T-helper 2 cell treated with Interferon-gamma antibody and Interleukin-4, amounts not matched to agents 100 ng/mL and 5 ng/mL, for 36 hours (primary cell): ENCODE data around the gene FAM193A. TPM values are rescaled to one million over a fixed set of nuclear protein-coding genes. Genes with fewer than 3 reads are reported as not detected.

Experiments
- intact Hi-C: fragments of 100-400 bp; cut with micrococcal nuclease; formaldehyde crosslinking; loops from one replicate; pipeline ENCODE4 v1.15.1; 2023
- total RNA-seq: library from RNA; stranded (reverse); gene quantifications from 2 replicates; pipeline ENCODE4 v1.2.3, GENCODE V29; 2022

Gene FAM193A, protein sequence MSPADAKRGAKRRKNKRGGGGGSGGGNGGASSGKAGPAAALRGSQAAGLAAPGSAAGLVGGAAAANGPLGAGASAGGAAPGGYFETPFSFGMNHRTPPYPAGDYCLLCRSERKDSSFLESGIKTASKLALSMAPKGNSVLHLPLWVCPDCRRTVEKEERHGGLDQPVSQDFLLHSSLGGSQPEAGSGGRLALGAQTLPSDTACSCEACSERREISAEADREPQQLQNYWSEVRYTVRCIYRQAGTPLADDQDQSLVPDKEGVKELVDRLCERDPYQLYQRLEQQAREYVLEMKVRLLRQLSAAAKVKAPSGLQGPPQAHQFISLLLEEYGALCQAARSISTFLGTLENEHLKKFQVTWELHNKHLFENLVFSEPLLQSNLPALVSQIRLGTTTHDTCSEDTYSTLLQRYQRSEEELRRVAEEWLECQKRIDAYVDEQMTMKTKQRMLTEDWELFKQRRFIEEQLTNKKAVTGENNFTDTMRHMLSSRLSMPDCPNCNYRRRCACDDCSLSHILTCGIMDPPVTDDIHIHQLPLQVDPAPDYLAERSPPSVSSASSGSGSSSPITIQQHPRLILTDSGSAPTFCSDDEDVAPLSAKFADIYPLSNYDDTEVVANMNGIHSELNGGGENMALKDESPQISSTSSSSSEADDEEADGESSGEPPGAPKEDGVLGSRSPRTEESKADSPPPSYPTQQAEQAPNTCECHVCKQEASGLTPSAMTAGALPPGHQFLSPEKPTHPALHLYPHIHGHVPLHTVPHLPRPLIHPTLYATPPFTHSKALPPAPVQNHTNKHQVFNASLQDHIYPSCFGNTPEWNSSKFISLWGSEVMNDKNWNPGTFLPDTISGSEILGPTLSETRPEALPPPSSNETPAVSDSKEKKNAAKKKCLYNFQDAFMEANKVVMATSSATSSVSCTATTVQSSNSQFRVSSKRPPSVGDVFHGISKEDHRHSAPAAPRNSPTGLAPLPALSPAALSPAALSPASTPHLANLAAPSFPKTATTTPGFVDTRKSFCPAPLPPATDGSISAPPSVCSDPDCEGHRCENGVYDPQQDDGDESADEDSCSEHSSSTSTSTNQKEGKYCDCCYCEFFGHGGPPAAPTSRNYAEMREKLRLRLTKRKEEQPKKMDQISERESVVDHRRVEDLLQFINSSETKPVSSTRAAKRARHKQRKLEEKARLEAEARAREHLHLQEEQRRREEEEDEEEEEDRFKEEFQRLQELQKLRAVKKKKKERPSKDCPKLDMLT (N-terminal part only)
- 33.1 TPM in 2 replicates for total RNA-seq

DNA sequence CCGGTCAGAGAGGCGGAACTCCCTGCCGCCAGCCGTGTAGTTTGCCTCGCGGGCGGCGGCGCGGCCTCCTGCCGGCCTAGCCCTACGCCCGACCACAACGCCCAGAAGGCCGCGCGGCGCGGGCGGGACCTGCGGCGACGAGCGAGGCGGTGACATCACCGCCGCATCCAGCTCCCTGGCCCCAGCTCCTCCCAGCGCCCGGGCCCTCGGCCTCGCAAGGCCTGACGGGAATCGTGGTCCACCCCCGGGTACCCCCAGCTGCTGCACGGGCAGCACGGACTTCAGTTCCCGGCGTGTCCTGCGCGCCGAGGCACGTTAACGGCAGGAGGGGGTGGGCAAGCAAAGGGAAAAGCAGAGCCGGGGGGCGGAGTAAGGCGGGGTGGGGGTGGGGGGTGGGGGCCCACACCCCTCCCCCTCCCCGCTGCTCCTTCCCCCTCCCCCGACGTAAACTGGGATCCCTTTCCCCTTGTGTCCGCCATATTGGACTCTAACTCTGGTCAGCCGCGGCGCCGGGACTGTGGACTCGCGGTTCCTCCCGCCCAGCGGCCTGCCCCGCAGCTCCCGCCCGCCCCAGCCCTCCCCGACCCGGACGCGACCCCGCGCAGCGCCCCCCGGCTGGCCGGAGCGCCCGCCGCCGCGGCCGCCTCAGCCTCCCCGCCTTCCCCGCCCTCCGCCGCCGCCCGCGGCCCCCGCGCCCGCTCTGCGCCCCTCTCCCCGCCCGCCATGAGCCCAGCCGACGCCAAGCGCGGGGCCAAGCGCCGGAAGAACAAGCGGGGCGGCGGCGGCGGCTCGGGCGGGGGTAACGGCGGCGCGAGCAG lies at the start of gene FAM193A:
Gene FAM193A (plus strand): TSS at position 455 of the 818 bp plus-strand sequence. CDS start 269 bp downstream, at position 724.
- intact Hi-C loops = loop anchor here (1.0 to 5.0 kb wide), 8 partner anchors 67 to 536 kb away; partner anchors contain the start of genes CFAP99, GRK4, HAUS3 and HTT

DNA sequence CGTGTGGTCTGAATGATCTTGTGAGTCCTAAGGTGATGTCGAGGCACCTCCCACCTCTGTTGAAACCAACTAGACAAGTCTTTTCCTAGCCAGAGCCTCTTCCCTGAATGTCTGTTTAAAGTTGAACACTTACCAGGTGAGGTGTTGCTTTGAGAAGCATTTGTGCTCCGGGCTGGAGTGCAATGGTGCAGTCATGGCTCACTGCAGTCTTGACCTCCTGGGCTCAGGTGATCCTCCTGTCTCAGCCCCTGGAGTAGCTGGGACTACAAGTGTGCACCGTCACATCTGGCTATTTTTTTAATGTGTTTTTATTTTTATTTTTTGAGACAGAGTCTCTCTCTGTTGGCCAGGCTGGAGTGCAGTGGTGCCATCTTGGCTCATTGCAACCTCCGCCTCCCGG lies 49.5 kb upstream of the FAM193A start:
- intact Hi-C loops = no loop called here

DNA sequence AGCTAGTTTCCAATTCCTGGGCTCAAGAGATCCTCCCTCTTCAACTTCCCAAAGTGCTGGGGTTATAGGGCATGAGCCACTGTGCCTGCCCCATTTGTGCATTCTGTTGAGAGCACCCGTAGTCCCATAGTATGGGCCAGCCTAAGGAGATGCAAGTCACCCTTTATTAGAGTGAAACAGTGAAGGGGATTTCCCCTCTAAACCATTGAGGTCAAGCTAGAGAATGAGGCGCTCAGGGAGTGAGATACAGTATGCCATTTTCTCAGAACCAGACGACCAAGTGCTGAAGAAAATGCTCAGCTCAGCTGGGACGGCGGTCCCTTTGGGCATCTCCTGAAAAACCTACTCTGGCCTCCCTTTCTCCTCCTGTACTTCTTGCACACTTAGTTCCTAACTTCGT lies 48.8 kb upstream of the FAM193A start:
- intact Hi-C loops = no loop called here

DNA sequence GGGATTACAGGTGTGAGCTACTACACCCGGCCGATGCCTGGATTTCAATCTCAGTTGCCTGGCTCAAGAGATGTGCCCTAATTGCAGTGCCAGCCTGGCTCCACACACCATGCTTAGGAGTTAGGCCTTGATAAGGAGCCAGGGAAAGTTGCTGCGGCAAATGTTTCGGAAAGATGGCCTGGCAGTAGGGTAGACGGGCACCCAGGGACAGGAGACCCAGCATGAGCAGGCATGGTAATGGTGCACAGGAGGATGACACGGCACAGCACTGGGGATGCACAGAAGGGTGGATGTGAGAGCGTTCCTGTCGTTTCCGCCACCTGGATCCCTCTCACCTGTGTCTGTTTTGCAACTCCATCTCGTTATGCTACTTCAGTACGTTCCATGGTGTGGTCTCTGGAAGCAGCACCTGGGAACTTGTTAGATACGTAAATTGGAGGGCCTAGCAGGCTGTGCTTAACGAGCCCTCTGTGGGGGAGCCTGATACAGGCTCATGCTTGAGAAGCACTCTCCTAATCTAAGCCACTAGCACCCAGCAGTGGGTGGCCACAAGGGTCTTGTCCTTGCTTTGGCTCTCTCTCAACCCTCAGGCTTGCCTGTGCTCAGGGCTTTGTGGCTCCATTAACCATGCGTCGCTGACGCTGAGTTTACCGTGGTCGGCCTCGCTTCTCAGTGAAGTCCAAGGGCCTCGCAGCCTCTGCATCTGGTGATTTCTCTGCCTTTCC lies 47.2 kb upstream of the FAM193A start:
- intact Hi-C loops = no loop called here

DNA sequence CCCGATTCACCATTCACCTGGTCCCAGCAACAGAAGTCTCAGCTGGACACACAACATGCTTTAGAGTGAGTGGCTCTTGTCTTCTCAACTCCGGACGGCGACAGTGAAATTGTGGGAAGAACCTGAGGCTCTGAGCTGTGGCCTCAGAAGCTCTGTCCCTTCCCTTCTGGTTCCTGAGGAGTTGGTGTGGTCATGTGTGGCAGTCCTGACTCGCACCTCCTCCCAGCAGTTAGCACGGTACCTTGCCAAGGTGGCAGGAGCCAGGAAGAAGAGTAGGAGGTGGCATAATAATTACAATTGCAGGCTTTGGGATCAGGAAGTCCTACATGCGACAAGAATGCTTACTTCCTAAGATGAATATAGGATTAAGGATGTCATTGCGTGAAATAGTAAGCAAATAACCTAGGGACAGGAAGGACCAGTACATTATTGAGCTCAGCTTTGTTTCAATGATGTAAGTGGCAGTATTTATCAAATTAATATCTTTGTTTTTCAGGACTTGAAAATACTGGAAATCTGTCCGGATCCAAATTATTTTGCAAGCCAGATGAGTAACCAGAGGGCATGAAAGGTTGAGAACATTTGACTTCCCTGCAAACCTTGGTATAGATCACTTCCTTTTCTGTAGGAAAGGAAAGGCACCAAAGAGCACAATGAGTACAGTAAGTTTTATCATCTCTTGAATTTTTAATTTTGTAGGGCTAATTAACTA lies 46.5 kb upstream of the FAM193A start:
- intact Hi-C loops = no loop called here

DNA sequence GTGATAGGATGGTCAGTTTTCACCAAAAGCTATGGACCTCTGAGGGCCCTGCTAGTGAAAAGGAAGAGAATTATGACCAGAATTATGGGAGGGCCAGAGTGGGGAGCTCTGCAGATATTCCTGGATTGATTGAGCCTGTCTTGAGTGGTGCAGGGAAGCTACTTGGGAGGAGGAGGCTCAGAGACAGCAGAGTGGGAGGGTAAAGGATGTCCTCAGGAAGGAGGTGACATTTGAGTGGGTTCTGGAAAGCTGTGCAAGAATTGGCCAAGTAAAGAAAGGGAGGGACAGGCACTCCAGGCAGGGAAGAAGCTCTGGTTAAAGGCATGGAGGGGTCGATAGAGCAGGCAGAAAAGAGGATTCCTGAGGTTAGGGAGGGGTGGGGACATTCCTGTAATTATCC lies 43.5 kb upstream of the FAM193A start:
- intact Hi-C loops = no loop called here

DNA sequence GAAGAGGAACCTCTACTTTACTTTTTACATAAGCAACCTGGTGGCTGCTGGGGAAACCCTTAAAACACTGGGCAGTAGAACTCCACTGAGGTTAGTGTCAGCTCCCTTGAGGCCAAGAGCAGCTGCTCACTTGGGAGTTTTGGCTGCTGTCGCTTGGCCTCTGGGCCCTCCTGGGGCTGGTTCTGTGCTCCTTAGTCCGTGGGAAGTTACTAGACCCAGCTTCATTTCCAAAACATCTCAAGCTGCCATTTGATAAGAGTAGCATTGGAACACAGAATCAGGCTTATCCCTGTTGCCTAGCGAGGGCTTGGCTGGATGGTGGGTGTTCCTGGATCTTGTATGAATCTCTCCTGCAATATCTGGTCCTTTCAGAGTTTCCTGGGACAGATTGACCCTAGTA lies 41.5 kb upstream of the FAM193A start:
- intact Hi-C loops = no loop called here

DNA sequence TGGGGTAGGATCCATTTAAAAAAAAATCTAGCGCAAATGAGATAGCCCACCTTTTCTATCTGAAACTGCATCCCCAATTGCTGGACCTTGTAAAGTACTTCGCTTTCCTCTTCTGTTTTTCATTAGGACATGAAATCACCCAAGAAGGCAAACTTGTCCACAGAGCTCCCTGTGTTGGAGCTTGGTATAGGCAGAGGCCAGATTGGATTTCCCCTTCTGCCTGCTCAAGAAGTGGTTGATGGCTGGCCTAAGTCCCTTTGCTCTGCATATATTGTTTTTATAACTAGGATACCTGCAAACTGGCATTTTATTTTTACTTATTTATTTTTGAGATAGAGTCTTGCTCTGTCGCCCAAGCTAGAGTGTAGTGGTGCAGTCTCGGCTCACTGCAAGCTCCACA lies 39.1 kb upstream of the FAM193A start:
- intact Hi-C loops = no loop called here

DNA sequence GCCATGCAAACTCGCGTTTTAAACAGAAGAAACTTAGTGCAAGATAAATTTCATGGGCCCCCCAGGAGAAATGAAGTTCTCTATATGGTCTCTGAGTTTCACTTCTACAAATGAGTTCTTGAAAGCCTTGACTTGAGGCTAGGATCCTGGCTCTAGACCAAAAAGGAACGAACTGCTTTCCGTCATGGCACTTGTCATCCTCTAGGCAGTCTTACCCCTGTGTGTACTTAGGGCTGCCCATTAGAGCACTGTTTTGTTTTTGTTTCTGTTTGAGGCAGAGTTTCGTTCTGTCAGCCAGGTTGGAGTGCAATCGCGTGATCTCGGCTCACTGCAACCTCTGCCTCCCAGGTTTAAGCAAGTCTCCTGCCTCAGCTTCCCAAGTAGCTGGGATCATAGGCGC lies 38.5 kb upstream of the FAM193A start:
- intact Hi-C loops = no loop called here

DNA sequence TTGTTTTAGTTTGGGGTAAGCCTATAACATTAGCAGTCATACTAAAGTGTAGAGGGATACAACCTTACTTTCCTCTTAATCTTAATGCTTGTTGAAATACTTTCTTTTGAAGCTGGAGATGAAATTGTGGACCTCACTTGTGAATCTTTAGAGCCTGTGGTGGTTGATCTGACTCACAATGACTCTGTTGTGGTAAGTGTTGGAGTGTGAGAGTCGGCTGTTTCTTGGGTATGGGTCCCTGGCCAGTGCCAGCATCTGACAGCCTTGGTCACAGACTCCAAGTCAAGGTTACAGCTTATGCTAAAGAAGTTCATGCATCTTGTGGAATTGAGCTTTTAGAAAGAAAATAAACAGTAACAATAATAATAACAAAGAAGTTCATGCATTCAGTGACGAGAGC lies 35.9 kb upstream of the FAM193A start:
- intact Hi-C loops = no loop called here

DNA sequence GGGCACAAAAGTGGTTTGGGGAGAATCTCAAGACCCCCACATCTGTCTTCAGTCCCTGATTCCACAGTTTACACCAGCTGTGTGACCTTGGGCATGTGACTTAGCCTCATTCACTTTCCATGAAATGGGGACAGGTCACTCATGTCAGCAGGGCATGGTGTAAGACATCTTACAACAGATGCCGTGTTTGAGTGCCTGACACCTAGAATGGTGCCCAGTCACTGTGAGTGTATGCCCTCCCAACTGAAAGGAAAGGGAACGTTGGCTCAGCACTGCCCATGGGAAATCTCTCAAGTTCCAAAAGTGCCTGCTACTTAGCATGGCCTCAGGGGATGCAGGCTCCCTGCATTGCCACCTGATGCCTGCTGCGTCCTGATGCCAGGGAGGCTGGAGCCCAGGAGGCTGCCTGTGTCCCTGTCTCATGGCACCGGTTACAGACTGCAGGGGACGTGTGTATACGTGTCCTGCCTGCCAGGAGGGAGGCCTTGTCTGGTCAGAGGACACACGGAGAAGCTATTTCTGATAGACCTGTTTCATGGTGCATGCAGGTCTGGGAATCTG lies 35.3 kb upstream of the FAM193A start:
- intact Hi-C loops = no loop called here

DNA sequence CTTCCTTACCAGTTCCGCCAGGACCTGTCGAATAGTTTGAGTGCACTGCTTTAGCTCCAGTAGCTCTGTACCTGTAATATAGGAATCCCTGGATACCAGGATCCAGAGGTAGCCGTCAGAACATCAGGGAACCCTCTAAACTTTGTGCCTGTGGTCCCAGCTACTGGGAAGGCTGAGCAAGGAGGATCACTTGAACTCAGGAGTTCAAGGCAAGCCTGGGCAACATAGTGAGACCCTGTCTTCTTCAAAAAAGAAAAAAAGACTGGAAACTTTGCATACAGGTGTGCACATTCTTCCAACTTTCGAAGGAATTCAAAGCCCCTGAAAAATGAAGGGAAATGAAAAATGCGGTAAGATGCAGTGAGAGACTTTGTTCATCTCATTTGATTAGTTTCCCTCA lies 32.6 kb upstream of the FAM193A start:
- intact Hi-C loops = no loop called here

DNA sequence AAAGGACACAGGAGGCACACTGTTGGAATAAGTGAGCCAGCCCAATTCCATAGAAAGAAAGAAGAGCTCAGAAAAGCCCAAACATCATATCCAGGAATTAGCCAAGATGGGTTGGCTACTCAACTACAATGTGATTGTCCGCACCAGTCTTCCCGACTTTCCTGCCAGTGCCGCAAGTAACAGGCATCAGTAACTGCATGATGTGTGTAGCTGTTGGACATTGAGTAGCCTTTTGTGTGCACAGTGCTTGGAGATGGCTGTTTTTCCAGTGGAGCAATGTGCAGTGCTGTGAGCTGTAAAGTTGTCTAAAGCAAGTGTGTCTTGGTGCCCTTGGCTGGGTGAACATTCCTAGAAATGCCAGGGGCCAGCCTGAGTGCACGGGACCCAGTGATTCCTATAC lies 29.2 kb upstream of the FAM193A start:
- intact Hi-C loops = no loop called here

DNA sequence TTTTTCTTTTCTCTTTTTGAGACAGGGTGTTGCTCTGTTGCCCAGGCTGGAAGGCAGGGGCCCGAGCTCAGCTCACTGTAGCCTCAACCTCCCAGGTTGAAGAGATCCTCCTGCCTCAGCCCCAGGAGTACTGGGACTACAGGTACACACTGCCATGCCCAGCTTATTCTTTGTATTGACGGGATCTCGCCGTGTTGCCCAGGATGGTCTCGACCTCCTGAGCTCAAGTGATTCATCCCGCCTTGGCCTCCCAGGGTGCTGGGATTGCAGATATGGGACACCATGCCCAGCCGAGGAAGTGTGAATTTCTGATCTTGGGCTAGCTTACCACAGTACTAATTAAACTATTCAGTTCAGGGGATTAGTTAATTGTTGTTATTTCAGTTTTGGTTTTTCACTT lies 28.6 kb upstream of the FAM193A start:
- intact Hi-C loops = no loop called here

DNA sequence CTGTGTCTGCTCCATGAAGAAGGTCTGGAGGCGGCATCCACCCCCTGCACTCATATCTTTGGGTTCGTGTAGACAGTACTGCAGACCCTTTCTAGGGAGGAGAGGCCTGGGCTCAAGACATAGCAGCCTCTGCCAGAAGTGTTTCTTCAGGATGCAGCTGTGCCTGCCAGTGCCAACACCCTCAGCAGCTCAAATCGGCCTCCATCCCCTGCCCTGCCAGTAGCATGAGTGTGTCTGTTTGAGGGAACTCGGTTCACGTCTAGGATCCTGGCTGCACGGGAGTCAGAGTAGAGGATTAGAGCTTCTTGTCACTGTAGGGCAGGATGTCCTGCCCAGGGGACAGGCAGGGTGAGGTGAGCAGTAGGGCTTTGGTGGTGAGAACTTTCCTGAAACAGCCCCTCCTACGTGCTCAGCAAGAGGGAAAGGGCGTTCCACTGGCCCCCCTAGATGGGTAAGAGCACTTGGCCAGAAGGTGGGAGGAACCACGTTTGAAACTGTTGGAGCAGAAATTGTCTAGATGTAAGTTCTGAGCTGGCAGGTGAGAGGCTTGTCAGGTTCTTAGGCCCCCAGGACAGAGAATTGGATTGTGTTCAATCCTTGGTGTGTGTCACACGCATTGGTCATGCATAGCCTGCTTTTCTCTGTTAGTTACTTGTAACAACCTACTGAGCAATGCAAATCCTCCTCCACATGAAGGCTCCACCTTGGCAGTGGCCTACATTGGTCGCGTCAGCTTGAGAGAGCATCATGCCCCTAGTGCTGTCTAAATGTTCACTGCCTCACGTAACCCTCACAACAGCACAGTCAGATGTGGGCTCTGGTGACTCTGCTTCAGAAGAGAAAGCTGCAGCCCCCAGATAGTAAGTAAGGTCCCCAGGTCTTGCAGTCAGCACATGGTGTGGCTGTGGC lies 25.8 kb upstream of the FAM193A start:
- intact Hi-C loops = no loop called here

DNA sequence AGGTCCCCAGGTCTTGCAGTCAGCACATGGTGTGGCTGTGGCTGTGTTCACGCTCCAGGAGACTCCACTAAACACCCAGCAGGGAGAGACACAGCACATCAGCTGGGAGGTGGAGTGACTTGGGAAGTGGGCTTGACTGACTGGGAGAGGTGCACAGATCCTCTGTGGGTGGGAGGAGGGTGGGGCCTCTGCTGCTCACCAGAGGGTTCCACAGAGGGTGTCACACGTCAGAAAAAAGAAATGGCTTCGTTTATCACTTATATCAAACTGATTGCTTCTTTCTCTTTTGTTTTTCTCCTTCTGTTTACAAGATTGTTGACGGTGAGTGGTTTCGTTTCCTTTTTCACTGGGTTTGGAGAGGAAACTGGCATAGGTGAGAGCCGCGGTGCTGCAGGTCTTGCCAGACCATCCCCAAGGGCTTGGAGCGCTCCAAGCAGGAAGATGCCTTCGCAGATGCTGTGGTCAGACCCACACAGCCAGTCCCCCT lies 24.8 kb upstream of the FAM193A start:
- intact Hi-C loops = no loop called here

DNA sequence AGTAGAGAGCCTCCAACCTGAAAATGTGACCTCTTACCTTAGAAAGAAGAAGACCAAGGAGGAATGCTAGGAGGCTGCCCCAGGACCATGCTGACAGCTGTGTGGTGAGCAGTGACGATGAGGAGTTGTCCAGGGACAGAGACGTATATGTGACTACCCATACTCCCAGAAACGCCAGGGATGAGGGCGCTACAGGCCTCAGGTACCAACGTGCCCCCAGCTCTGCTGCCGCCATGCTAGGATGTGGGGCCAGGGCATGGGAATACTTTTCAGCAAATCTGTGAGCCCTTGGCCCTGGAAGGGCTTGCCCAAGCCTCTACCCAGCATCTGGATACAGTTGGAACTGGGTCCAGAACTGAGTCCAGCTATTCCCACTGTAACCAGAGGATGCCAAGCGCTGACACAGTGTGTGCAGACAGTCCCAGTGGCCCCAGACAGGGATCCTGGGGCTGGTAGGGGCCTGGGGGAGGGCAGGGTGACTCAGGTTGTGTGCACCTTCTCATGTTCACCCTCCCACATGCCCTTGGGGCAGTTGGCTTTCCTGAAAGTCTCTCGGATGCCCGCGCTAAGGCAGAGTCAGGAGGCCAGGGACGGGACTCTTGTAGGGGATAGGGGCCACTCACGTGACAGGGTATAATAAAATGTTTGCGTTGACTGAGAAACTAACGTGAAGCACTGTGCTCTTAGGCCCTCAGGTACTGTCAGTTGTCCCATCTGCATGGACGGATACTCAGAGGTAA lies 23.9 kb upstream of the FAM193A start:
- intact Hi-C loops = no loop called here
